ENCODE measurements around the gene ID4. TPM values are rescaled to one million over a fixed set of nuclear protein-coding genes. Genes with fewer than 3 reads are reported as not detected.

Gene ID4
- total RNA-seq = 35.2 TPM
- long read RNA-seq, transcript ID4-201 (3 exons, 2,344 nt) = major isoform, 110 of 126 reads
- long read RNA-seq, partial matches to known transcripts = 6 of 126 reads
- long read RNA-seq, other reads (novel, unspliced or antisense) = 10 of 126 reads

- intact Hi-C loops (cut with DNase I) = no loop called here
- Histone ChIP-seq H3K27me3 (peaks cover 12% of the 10 kb centered on the region), H3K4me3 (peak within 1 kb of the TSS; percentile 59), H3K36me3 (no peaks in the 10 kb centered on the region), H3K27ac (peak within 1 kb of the TSS; percentile 85), H3K9me3 (no peaks in the 10 kb centered on the region), H3K4me1 (peaks cover 4% of the 10 kb centered on the region)
- ATAC-seq (peak; percentile 90), DNase-seq (peak; percentile 97)
- TF ChIP-seq CTCF (IDR thresholded peaks at IDR 0.05) = no peak
Measured at GRCh38 chr6:19836799-19837510, at the start of gene ID4. TSS of gene ID4 (plus strand) at chr6:19837370. CDS start at chr6:19837755, 385 bp downstream.

- Histone ChIP-seq H3K9me3 (no peaks in the 10 kb centered on the region), H3K36me3 (no peaks in the 10 kb centered on the region), H3K27ac (no peak overlapping the region), H3K4me3 (no peak overlapping the region), H3K27me3 (no peaks in the 10 kb centered on the region), H3K4me1 (peaks cover 14% of the 10 kb centered on the region)
- no peak for ATAC-seq
- intact Hi-C loops (cut with DNase I) = no loop called here
- DNase-seq = no peak
- no peak for TF ChIP-seq CTCF (IDR thresholded peaks at IDR 0.05)
Measured at GRCh38 chr6:19788686-19789085, 48.5 kb upstream of the ID4 start.

- no peak for ATAC-seq
- no peak for TF ChIP-seq CTCF (IDR thresholded peaks at IDR 0.05)
- intact Hi-C loops (cut with DNase I) = no loop called here
- Histone ChIP-seq H3K27ac (no peak overlapping the region), H3K4me1 (peaks cover 14% of the 10 kb centered on the region), H3K4me3 (no peak overlapping the region), H3K27me3 (no peaks in the 10 kb centered on the region), H3K9me3 (no peaks in the 10 kb centered on the region), H3K36me3 (no peaks in the 10 kb centered on the region)
- no peak for DNase-seq
Measured at GRCh38 chr6:19789100-19789803, 47.9 kb upstream of the ID4 start.

GRCh38 chr6:19791267-19791666 lies 45.9 kb upstream of the ID4 start:
- no peak for ATAC-seq
- Histone ChIP-seq H3K27me3 (no peaks in the 10 kb centered on the region), H3K4me3 (no peak overlapping the region), H3K9me3 (no peaks in the 10 kb centered on the region), H3K27ac (no peak overlapping the region), H3K4me1 (peaks cover 14% of the 10 kb centered on the region), H3K36me3 (no peaks in the 10 kb centered on the region)
- TF ChIP-seq CTCF (IDR thresholded peaks at IDR 0.05) = no peak
- intact Hi-C loops (cut with DNase I) = no loop called here
- DNase-seq = no peak

GRCh38 chr6:19795211-19795610 lies 42.0 kb upstream of the ID4 start:
- intact Hi-C loops (cut with DNase I) = no loop called here
- no peak for TF ChIP-seq CTCF (IDR thresholded peaks at IDR 0.05)
- no peak for DNase-seq
- Histone ChIP-seq H3K4me3 (no peak overlapping the region), H3K27me3 (no peaks in the 10 kb centered on the region), H3K9me3 (no peaks in the 10 kb centered on the region), H3K27ac (no peak overlapping the region), H3K4me1 (peaks cover 4% of the 10 kb centered on the region), H3K36me3 (no peaks in the 10 kb centered on the region)
- no peak for ATAC-seq

All from upper lobe of right lung (tissue), 1 donor.